Measurements from ENCODE around the gene CATSPERD. TPM values are rescaled to one million over a fixed set of nuclear protein-coding genes. Genes with fewer than 3 reads are reported as not detected.

Gene CATSPERD
- total RNA-seq, 1 donor from 2014 or later = not detected

- Histone ChIP-seq H3K9me3 (ENCODE audit: low read depth) (no peaks in the 10 kb centered on the region), H3K4me1 (peaks cover 10% of the 10 kb centered on the region), H4K20me1 (ENCODE audit: low read depth) (no peaks in the 10 kb centered on the region), H3K36me3 (no peaks in the 10 kb centered on the region), H3K27me3 (peaks cover 39% of the 10 kb centered on the region), H3K4me2 (peak overlapping the region; percentile 75), H3K4me3 (peak overlapping the region; percentile 49), H3K79me2 (ENCODE audit: low read depth) (no peaks in the 10 kb centered on the region), H3K9ac (no peak overlapping the region), H3K27ac (no peak overlapping the region), H2AFZ (replicated peaks) (peak overlapping the region; percentile 41), H3F3A (ENCODE audit: low read depth) (peaks cover 28% of the 10 kb centered on the region)
- Mint-ChIP-seq H3K36me3 (no peaks in the 10 kb centered on the region), H3K4me3 (peak overlapping the region; percentile 79), H3K27ac (no peak overlapping the region), H3K9me3 (no peaks in the 10 kb centered on the region), H3K27me3 (ENCODE audit: insufficient read depth, low read depth) (peaks cover 15% of the 10 kb centered on the region), H3K4me1 (peaks cover 32% of the 10 kb centered on the region)
- no peak for DNase-seq (ENCODE audit: low spot score)
- TF ChIP-seq EZH2phosphoT487 (IDR thresholded peaks at IDR 0.05) = no peak
- no peak for TF ChIP-seq EZH2 (IDR thresholded peaks at IDR 0.05)
- TF ChIP-seq, protein P1, sequence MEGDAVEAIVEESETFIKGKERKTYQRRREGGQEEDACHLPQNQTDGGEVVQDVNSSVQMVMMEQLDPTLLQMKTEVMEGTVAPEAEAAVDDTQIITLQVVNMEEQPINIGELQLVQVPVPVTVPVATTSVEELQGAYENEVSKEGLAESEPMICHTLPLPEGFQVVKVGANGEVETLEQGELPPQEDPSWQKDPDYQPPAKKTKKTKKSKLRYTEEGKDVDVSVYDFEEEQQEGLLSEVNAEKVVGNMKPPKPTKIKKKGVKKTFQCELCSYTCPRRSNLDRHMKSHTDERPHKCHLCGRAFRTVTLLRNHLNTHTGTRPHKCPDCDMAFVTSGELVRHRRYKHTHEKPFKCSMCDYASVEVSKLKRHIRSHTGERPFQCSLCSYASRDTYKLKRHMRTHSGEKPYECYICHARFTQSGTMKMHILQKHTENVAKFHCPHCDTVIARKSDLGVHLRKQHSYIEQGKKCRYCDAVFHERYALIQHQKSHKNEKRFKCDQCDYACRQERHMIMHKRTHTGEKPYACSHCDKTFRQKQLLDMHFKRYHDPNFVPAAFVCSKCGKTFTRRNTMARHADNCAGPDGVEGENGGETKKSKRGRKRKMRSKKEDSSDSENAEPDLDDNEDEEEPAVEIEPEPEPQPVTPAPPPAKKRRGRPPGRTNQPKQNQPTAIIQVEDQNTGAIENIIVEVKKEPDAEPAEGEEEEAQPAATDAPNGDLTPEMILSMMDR (IDR thresholded peaks at IDR 0.05) = no peak
Observed at GRCh38 chr19:5806133-5806489, 85.7 kb downstream of the CATSPERD start.

DNA sequence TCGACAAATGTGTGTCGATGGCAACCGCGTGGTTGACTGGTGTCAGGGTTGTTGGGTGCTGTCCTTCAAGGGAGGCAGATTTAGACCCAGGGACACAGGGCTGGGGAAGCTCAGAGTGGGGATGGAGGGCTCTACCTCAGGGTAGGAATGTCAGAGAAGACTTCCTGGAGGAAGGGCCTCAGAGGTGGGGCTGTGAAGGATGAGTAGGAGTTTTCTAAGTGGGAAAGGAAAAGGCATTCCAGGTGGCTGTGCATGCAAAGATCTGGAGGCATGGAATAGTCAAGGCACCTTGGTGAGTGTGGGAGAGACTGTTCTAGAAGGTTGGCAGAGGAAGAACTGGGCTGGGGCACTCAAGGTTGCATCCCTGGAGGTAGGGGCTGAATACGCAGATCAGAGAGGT, 86.5 kb downstream of the CATSPERD start:
- no peak overlapping the region for H3K4me2 ChIP-seq
- peaks cover 34% of the 10 kb centered on the region for H3K27me3 ChIP-seq
- no peaks in the 10 kb centered on the region for H4K20me1 ChIP-seq (ENCODE audit: low read depth)
- TF ChIP-seq EZH2phosphoT487 (IDR thresholded peaks at IDR 0.05) = no peak
- no peak for TF ChIP-seq EZH2 (IDR thresholded peaks at IDR 0.05)
- TF ChIP-seq, protein P1 (IDR thresholded peaks at IDR 0.05) = no peak
- no peak overlapping the region for H2AFZ ChIP-seq (replicated peaks)
- H3K9ac ChIP-seq = no peak overlapping the region
- peak overlapping the region; percentile 46 for H3K4me3 Mint-ChIP-seq
- no peaks in the 10 kb centered on the region for H3K79me2 ChIP-seq (ENCODE audit: low read depth)
- peaks cover 29% of the 10 kb centered on the region for H3K4me1 Mint-ChIP-seq
- H3K4me3 ChIP-seq = no peak overlapping the region
- H3K27me3 Mint-ChIP-seq (ENCODE audit: insufficient read depth, low read depth) = peaks cover 13% of the 10 kb centered on the region
- H3K4me1 ChIP-seq = peaks cover 10% of the 10 kb centered on the region
- no peaks in the 10 kb centered on the region for H3K36me3 ChIP-seq
- no peak overlapping the region for H3K27ac ChIP-seq
- H3K9me3 Mint-ChIP-seq = no peaks in the 10 kb centered on the region
- peaks cover 23% of the 10 kb centered on the region for H3F3A ChIP-seq (ENCODE audit: low read depth)
- DNase-seq (ENCODE audit: low spot score) = no peak
- H3K36me3 Mint-ChIP-seq = no peaks in the 10 kb centered on the region
- H3K9me3 ChIP-seq (ENCODE audit: low read depth) = no peaks in the 10 kb centered on the region
- H3K27ac Mint-ChIP-seq = no peak overlapping the region

- Histone ChIP-seq H3K9ac (no peak overlapping the region), H2AFZ (replicated peaks) (no peak overlapping the region), H4K20me1 (ENCODE audit: low read depth) (no peaks in the 10 kb centered on the region), H3K27me3 (peaks cover 20% of the 10 kb centered on the region), H3K27ac (no peak overlapping the region), H3K9me3 (ENCODE audit: low read depth) (no peaks in the 10 kb centered on the region), H3K36me3 (no peaks in the 10 kb centered on the region), H3F3A (ENCODE audit: low read depth) (peaks cover 19% of the 10 kb centered on the region), H3K4me3 (no peak overlapping the region), H3K79me2 (ENCODE audit: low read depth) (no peaks in the 10 kb centered on the region), H3K4me2 (no peak overlapping the region), H3K4me1 (peaks cover 10% of the 10 kb centered on the region)
- DNase-seq (ENCODE audit: low spot score) = no peak
- Mint-ChIP-seq H3K9me3 (no peaks in the 10 kb centered on the region), H3K27me3 (ENCODE audit: insufficient read depth, low read depth) (peaks cover 12% of the 10 kb centered on the region), H3K4me1 (peaks cover 20% of the 10 kb centered on the region), H3K36me3 (no peaks in the 10 kb centered on the region), H3K4me3 (no peak overlapping the region), H3K27ac (no peak overlapping the region)
- TF ChIP-seq, protein P1 (IDR thresholded peaks at IDR 0.05) = no peak
- TF ChIP-seq EZH2phosphoT487 (IDR thresholded peaks at IDR 0.05) = no peak
- TF ChIP-seq EZH2 (IDR thresholded peaks at IDR 0.05) = no peak
Observed at GRCh38 chr19:5808120-5808816, 87.8 kb downstream of the CATSPERD start.
